Progenitor cell of endocrine pancreas (in vitro differentiated cells): Measurements from ENCODE around the gene RPRD2. TPM values are rescaled to one million over a fixed set of nuclear protein-coding genes. Genes with fewer than 3 reads are reported as not detected.
A peak's percentile ranks its signal among the peaks of the same experiment; 100 is the strongest.

Experiments
- DNase-seq: peaks from one replicate; pipeline ENCODE4 v3.0.0; 2021; ENCODE audit warnings: low spot score; ENCODE audit not compliant: unreplicated experiment
- H3K27ac Mint-ChIP-seq: 2 replicates; pipeline ENCODE4 v1.8.0; 2021; ENCODE audit warnings: mild to moderate bottlenecking, moderate library complexity, mixed read lengths
- H3K27me3 Mint-ChIP-seq: 2 replicates; pipeline ENCODE4 v1.8.0; 2021; ENCODE audit warnings: mixed read lengths
- H3K36me3 Mint-ChIP-seq: 2 replicates; pipeline ENCODE4 v1.8.0; 2022; ENCODE audit warnings: mixed read lengths; ENCODE audit not compliant: insufficient read depth
- H3K4me1 Mint-ChIP-seq: 2 replicates; pipeline ENCODE4 v1.8.0; 2021; ENCODE audit warnings: low read depth, mixed read lengths
- H3K4me3 Mint-ChIP-seq: 2 replicates; pipeline ENCODE4 v1.8.0; 2021; ENCODE audit warnings: low read depth, mild to moderate bottlenecking, moderate library complexity, mixed read lengths
- H3K9me3 Mint-ChIP-seq: 2 replicates; pipeline ENCODE4 v1.8.0; 2021; ENCODE audit warnings: low read depth, mixed read lengths
- total RNA-seq: library from RNA; stranded (reverse); gene quantifications from 2 replicates; pipeline ENCODE4 v1.2.1, GENCODE V29; 2021
- TF ChIP-seq, protein P1 (sequence below): fragments of 200-600 bp; sonication (generic); IDR thresholded peaks from one replicate; pipeline ENCODE4 v1.5.0; 2021; ENCODE audit warnings: antibody characterized with exemption, mild to moderate bottlenecking; ENCODE audit not compliant: unreplicated experiment

Gene RPRD2
- total RNA-seq, 1 donor from 2014 or later, result 42.6 TPM

DNA sequence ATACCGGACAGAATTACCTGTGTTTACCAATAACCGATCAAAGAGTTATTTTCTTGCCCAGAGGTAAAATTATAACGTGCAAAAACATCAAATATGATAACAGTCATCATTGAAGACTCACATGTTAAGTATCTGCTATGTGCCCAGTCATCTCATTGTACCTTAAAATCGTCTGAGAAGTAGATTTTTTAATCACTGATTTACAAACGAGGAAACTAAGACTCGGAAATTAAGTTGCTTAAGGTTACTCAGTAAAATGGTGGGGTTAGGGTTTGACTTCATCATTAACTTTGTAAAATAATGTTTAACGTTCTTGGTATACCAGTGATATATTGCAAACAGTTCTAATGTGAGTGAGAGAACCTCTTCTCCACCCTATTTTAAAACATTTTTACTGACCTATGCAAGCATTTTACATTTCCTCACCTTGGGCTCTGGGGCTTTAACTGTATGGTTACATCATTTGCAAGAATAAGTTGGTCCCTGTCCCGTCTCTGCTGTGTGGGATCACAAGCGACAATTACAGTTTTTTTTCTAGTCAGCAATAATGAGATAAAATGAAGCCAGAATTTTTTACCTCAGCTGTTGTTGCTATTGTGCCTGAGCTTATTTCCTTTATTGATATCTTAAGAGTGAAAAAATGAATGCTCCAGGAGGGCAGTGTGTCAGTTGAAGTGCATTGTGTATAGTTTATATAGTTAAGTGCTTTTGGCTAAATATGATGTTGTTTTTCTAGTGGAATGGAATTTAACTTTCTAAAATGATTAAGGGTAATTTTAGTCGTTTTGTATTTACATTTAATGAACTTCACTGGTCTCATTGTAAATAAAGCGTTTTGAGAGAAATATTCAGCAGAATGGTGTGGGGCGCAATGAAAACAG lies 2.7 kb downstream of the RPRD2 start:
- Mint-ChIP-seq H3K27me3 (no peaks in the 10 kb centered on the region), H3K27ac (peak overlapping the region; percentile 99), H3K9me3 (no peaks in the 10 kb centered on the region), H3K4me3 (peak overlapping the region; percentile 100), H3K4me1 (peaks cover 27% of the 10 kb centered on the region), H3K36me3 (no peaks in the 10 kb centered on the region)
- TF ChIP-seq, protein P1, sequence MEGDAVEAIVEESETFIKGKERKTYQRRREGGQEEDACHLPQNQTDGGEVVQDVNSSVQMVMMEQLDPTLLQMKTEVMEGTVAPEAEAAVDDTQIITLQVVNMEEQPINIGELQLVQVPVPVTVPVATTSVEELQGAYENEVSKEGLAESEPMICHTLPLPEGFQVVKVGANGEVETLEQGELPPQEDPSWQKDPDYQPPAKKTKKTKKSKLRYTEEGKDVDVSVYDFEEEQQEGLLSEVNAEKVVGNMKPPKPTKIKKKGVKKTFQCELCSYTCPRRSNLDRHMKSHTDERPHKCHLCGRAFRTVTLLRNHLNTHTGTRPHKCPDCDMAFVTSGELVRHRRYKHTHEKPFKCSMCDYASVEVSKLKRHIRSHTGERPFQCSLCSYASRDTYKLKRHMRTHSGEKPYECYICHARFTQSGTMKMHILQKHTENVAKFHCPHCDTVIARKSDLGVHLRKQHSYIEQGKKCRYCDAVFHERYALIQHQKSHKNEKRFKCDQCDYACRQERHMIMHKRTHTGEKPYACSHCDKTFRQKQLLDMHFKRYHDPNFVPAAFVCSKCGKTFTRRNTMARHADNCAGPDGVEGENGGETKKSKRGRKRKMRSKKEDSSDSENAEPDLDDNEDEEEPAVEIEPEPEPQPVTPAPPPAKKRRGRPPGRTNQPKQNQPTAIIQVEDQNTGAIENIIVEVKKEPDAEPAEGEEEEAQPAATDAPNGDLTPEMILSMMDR, result no peak
- DNase-seq, result no peak

DNA sequence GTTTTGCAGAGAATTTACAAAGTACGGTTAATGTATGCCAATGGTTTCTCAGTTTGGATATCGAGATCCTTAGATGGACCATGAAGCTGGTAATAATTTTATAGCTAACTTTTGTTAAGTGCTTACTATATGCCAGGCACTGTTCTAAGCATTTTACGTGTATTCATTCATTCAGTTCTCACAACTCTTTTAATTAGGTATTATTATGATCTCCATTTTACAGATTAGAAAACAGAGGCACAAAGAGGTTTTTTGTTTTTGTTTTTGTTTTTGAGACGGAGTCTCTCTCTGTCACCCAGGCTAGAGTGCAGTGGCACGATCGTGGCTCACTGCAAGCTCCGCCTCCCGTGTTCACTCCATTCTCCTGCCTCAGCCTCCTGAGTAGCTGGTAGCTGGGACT lies 7.2 kb downstream of the RPRD2 start:
- H3K27ac Mint-ChIP-seq, result no peak overlapping the region
- H3K4me1 Mint-ChIP-seq, result peaks cover 33% of the 10 kb centered on the region
- no peaks in the 10 kb centered on the region for H3K27me3 Mint-ChIP-seq
- H3K36me3 Mint-ChIP-seq, result peaks cover 1% of the 10 kb centered on the region
- H3K4me3 Mint-ChIP-seq, result no peak overlapping the region
- no peak for DNase-seq
- TF ChIP-seq, protein P1, result no peak
- H3K9me3 Mint-ChIP-seq, result no peaks in the 10 kb centered on the region

DNA sequence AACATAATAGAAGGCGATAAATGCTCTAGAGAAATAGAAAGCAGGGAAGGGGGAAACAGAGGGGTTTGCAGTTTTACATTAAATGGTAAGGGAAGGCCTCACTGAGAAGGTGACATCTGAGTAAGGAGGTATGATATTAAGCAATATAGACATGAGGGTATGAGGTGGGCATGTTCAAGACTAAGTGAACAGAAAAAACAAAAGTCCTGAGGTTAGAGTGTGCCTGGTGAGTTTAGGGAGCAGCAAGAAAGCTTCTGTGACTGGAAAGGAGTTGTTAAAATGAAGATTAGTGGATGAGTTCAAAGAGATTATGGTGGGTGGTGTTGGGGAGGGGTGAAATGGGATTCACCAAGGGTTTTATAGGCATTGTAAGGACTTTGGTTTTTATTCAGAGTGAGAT lies 8.6 kb downstream of the RPRD2 start:
- Mint-ChIP-seq H3K4me3 (no peak overlapping the region), H3K9me3 (no peaks in the 10 kb centered on the region), H3K36me3 (peaks cover 1% of the 10 kb centered on the region), H3K27me3 (no peaks in the 10 kb centered on the region), H3K27ac (no peak overlapping the region), H3K4me1 (peaks cover 25% of the 10 kb centered on the region)
- no peak for DNase-seq
- TF ChIP-seq, protein P1, result no peak

- TF ChIP-seq, protein P1, result no peak
- Mint-ChIP-seq H3K27ac (peak overlapping the region; percentile 23), H3K4me3 (no peak overlapping the region)
Observed at GRCh38 chr1:150376110-150376509, 12.2 kb downstream of the RPRD2 start.

DNA sequence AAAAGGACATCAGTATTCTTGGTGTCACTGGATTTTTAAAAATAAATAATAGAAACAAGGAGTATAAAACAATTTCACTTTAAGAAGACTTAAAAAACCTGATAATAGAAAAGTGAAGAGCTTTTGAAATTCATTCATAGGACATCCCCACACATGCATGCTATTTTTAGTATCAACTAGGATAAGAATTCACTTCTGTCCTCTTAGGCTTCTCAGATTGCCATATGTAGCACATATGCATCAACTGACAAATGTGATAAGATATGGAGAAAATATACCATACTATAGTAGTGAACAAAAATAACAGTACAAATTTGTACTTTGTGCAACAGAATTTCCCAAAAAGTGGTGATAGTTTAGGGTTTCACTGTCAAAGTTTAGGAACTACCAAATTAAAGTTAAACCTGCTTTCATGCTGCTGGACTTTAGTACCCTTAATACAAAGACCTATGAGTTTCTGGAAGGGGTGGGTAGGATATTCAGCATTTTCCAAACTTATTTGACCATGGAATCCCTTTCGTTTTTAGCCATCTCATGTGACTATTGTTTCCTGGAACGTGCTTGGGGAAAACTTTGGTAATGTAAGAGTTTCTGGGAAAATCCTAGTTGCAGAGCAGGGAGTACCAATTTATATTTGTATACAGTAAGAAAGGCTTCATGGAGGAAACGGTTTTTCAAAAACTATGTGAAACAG lies 19.8 kb downstream of the RPRD2 start:
- Mint-ChIP-seq H3K9me3 (no peaks in the 10 kb centered on the region), H3K4me3 (no peak overlapping the region), H3K27me3 (no peaks in the 10 kb centered on the region), H3K27ac (no peak overlapping the region), H3K36me3 (no peaks in the 10 kb centered on the region), H3K4me1 (peaks cover 14% of the 10 kb centered on the region)
- no peak for DNase-seq
- TF ChIP-seq, protein P1, result no peak

More at GRCh38 chr1:150376110-150376509, 12.2 kb downstream of the RPRD2 start:
- peaks cover 20% of the 10 kb centered on the region for H3K4me1 Mint-ChIP-seq
- no peaks in the 10 kb centered on the region for H3K27me3 Mint-ChIP-seq
- peaks cover 1% of the 10 kb centered on the region for H3K36me3 Mint-ChIP-seq
- DNase-seq, result no peak
- H3K9me3 Mint-ChIP-seq, result no peaks in the 10 kb centered on the region
